NCI-H1694 treated with DMSO at 0.1 percent for 48 hours (cell line): Measurements from ENCODE around the gene VPS37C.
"Not testable (repeated sequence)": the region's sequence is repeated elsewhere in the genome, so short reads cannot be mapped to it uniquely, and the experiment has no call there.

Source experiments
- DNase-seq: peaks from one replicate; lab custom pipeline; 2025; lab: John Stamatoyannopoulos, UW

VPS37C gene

DNA sequence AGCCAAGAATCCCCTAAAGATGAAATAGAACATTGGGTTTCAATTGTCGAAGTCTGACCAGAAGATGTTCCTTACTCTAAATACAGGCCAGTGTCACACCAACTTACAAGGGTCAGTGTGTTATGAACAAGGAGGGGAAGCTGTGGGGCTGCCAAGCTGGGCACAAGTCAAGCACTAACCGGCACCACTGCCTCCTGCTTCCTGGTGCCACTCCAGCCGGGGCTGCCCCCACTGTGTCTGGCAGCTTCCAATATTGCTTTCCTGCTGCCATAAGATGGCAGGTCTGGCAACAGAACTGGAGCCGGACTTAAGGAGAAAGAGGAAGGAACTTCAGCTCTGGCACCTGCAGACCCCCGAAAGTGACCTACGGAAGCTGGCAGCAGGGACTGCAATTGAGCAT, 13.7 kb upstream of the VPS37C start:
- DNase-seq: no peak

- DNase-seq: no peak
These were observed 13.0 kb upstream of the VPS37C start for GRCh38 chr11:61174273-61174672.

DNA sequence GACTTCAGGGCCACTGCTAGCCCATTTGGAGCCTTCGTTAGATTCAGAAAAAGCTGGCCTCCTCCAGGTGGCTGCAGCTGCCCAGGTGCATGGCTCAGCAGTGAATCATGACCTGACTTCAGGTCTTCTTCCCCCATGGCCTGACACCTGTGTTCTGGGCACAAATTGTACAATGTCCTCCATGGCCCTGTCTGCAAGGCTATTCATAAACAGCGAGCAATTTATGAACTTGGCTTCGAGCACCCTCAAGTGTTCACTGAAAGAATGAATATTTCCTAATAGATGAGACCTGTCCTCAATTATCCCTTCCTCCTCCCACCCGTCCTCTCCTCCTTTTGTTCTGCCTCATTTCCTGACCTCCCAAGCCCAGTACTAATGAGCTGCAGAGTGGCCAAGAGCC, 12.2 kb upstream of the VPS37C start:
- no peak for DNase-seq

GRCh38 chr11:61172888-61173287, 11.7 kb upstream of the VPS37C start:
- DNase-seq: no peak

GRCh38 chr11:61172356-61172755, 11.1 kb upstream of the VPS37C start:
- DNase-seq: no peak

DNA sequence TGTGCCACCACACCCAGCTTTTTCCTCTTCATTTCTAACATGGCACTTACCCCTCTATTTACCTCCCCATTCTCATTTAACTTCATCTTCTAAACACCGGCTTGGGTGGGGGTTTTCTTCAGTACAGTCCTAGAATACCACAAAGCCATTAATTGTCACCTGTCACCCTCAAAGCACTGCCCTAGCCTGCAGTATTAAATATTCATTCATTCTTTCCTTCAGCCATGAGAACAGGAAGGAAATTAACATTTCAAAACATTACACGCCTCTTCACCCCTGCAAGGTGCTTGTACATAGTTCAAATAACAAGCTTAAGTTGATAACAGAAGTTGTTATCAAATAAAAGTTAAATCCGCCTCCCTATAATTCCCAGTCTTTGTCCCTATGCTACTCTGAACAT, 10.7 kb upstream of the VPS37C start:
- DNase-seq: no peak

GRCh38 chr11:61170566-61170965, 9.3 kb upstream of the VPS37C start:
- DNase-seq: no peak

- no peak for DNase-seq
These were observed 7.6 kb upstream of the VPS37C start for GRCh38 chr11:61168800-61169199.

GRCh38 chr11:61168042-61168688, 6.9 kb upstream of the VPS37C start:
- DNase-seq: no peak

- DNase-seq: not testable (repeated sequence)
These were observed 5.1 kb upstream of the VPS37C start for GRCh38 chr11:61166331-61166730.

GRCh38 chr11:61165785-61166184, 4.6 kb upstream of the VPS37C start:
- DNase-seq: not testable (repeated sequence)

DNA sequence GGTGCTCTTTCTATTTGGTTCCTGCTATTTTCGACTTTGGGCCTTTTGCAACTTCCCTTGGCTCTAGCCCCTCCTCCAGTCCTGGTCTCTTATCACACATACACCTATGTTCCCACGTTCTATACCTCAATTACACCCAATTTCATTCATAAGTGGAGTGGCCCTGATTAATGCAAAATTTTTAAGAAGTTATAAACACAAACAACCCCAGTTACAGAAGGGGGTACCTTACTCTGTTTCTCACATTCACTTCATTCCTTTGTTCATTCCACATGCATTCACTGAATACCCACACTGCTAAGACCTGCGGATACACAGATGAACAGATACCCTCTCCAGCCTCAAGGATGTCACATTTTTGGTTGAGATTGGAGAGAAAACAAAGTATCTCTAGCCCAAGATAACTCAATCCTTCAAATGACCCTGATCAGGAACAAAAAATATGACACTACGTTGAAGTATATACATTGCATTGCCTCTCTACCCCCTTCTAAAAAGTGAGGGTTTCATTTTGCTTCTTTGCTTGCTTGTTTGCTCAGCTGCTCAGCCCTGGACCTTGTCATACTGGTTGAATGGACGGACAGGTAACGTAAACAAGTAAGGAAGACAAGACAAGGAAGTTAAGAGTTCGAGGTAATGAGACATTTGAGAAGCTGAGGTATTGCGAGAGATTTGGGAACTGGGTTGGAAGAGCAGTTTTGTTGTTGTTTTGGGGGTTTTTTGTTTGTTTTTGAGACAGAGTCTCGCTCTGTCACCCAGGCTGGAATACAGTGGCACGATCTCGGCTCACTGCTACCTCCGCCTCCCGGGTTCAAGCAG, 3.6 kb upstream of the VPS37C start:
- DNase-seq: no peak

DNA sequence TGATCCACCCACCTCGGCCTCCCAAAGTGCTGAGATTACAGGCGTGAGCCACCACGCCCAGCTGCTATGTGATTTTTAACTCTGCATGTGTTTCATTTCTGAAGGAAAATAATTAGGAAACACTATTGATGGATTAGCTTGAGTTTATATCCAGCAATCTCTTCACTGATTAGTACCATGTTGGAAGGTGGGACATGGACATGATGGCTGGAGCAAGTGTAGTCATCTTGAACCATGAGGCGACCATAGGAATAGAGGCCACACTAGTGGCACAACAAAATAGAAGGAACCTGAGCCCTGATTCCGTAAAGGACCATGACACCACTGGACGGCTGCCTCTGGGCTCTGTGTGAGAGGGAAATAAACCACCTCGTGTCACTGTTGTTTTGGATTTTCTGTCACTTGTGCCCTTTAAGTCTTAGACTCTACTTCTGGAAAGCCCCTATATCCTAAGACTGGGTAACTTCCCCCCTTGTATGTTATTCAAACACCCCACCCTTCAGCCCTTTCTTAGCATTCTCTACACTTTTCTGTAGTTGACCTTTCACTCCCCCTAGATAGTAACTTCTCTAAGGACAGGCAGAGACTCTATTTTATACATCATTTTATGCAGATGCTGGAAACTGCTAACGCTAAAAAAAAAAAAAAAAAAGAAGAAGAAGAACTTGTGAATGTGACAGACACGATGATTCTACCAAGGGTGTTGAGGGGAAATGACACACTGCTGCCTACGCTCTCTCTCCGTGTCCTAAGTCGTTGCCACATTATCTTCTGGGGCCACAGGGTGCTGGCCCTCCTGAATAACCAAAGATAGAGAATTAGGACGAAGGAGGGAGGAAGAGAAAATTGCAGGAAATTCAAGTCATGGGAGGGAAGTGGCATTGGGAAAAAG, 2.7 kb upstream of the VPS37C start:
- no peak for DNase-seq

DNA sequence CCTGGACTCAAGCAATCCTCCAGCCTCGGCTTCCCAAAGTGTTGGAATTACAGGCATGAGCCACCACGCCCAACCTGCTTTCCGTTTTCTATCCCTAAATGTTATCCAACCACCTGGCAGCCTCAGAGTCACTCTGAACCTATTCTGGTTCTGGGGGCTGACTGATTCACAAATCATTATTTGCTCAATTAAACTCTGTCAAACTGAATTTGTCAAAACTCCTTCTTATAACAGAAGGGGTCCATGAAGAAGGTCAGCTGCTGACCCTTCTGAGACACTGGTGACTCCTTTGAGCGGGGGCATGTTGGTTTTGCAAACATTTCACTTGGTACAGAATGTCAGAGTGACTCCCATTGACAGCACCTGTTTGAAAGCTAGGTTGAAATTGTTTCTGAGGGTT, 1.8 kb upstream of the VPS37C start:
- no peak for DNase-seq

DNA sequence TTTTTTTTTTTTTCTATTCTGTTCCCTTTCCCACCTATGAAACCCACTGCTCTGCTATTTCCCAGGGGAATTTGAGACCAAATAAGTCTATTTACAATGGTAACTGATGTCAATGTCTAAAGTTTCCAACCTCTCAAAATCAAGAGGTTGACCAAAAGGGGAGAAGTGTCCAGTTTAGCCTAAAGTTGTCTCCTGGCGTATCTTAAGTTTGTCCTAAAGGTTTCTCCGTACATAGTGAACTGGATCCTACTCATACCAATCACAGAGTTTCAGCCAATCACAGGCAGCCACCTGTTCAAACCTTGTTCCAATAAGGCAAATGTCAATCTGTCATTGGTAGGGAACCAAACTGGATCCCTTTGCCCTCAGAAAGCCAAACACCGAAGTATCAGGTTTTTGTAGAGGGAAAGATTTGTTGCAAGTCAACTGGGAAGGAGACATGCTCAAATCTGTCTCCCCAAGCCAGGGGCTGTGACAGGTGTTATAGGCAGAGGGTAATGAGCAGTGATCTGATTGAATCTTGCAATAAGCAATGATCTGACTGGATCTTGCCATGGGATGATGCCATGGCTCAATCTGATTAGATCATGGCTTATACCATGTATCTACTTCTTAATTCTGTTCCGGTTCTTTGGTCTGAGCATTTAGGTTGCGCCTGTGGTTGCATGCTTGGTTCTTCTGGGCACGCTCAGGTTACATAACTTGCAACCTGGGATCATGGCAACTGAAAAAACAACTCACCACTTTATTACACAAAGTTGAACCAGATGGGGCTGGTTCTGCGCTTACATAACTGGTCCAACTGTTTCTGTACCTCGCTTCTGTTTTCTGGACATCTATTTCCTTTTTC, 1.1 kb upstream of the VPS37C start:
- no peak for DNase-seq

DNA sequence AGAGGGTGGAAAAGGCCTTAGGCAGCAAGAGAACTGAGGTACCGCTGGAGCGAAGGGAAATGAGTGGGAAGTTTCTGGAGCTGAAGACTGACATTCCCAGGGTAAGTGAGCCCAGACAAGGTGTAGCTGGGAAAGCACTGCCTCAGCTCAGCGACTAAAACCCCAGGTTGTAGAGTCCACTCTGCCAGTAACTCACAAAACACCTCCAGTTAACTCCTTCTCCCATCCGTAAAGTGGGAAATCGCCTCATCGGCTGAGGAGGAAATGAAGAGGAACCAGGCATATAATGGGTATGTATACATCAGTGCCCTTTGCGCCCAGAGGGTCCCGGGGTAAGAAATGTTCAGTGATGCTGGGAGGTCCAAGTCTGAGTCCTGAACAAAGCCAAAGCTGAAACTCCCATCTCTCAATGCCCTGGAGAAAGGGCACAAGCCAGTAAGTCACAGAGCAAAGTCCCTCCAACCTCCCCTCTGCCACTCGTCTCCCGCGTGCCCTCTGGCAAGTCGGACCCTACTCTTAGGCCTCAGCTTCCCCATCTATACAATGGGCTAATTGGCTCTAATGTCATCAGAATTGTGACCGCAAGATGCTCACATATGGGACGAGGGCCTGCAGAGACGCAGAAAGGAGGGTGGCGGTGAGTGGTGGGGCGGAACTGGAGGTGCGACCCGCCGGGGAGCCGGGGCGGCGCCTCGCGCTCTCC, 588 bp downstream of the VPS37C start:
- no peak for DNase-seq

GRCh38 chr11:61158691-61159381, 2.4 kb downstream of the VPS37C start:
- no peak for DNase-seq

GRCh38 chr11:61157743-61158142, 3.5 kb downstream of the VPS37C start:
- no peak for DNase-seq

- DNase-seq: no peak
These were observed 5.5 kb downstream of the VPS37C start for GRCh38 chr11:61155741-61156140.

DNA sequence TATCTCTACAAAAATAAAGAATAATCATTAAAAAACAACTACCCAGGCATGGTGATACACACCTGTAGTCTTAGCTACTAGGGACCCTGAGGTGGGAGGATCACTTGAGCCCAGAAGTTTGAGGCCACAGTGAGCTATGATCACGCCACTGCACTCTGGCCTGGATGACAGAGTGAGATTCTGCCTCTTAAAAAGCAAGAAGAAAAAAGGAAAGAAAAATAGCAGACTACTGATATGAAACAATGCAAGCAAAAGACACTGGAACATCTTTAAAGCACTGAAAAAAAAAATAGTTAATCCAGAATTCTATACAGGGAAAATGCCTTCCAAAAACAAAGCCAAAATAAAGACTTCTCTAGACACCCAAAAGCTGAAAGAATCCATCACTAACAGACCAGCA, 5.9 kb downstream of the VPS37C start:
- DNase-seq: no peak

GRCh38 chr11:61154528-61154927, 6.7 kb downstream of the VPS37C start:
- DNase-seq: no peak
